ENCODE measurements around the gene MAST3.
A peak's percentile ranks its signal among the peaks of the same experiment; 100 is the strongest.

MAST3 gene

DNA sequence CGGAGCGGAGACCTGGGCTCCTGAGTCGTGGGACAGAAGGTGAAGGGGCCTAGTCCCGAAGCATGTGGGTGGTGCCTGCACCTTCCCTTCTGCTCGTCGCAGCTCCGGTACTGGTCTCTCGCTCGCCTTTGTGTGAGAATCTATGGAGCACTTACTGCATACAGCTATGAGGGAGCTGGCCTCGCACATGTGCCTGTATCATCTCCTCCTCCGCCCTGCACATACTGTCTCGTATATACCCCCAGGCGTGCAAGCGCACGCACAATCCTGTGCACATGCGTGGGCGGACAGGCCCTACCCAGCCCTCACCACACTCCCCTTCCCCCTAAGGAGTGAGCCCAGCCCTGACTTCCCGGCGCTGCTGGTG, 64.0 kb downstream of the MAST3 start:
- no peak for DNase-seq

- DNase-seq, result no peak
Measured at GRCh38 chr19:18164072-18164471, 66.5 kb downstream of the MAST3 start.

DNA sequence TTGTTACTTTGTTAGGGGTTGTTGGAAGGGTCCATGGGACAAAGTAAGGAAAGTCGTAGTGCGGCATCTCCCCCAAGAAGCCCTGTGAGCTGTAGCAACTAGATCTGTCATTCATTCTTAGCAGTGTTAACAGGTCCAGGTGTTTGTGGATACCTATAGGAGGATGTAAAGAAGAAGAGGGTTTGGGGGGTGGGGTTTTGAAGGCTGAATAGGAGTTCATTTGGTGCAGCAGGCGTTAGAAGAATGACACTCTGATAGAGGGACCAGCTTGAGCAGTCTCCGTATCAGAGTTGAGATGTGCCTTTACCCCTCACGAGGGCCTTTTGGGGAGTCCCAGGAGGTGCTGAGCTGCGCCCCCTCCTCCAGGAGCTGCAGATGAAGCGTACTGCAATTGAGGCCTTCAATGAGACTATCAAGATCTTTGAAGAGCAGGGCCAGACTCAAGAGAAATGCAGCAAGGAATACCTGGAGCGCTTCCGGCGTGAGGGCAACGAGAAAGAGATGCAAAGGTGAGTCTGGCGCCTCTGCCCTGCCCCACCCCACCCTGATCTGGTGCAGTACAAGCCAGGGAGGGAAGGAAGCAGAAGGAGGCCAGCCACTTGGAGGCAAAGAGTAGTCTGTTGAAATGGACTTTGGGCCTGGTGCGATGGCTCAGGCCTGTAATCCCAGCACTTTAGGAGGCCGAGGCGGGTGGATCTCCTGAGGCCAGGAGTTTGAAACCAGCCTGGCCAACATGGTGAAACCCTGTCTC, 68.4 kb downstream of the MAST3 start:
- no peak for DNase-seq

DNA sequence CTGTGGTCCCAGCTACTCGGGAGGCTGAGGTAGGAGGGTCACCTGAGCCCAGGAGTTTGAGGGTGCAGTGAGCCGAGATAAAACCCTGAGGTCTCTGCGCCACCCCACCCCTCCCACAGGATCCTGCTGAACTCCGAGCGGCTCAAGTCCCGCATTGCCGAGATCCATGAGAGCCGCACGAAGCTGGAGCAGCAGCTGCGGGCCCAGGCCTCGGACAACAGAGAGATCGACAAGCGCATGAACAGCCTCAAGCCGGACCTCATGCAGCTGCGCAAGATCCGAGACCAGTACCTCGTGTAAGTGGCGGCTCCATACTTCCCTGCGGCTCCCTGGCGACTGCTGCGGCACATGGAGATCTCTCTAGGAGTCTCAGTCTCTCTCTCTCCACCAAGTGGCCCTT, 69.4 kb downstream of the MAST3 start:
- no peak for DNase-seq

GRCh38 chr19:18167975-18168645, 70.5 kb downstream of the MAST3 start:
- no peak for DNase-seq

DNA sequence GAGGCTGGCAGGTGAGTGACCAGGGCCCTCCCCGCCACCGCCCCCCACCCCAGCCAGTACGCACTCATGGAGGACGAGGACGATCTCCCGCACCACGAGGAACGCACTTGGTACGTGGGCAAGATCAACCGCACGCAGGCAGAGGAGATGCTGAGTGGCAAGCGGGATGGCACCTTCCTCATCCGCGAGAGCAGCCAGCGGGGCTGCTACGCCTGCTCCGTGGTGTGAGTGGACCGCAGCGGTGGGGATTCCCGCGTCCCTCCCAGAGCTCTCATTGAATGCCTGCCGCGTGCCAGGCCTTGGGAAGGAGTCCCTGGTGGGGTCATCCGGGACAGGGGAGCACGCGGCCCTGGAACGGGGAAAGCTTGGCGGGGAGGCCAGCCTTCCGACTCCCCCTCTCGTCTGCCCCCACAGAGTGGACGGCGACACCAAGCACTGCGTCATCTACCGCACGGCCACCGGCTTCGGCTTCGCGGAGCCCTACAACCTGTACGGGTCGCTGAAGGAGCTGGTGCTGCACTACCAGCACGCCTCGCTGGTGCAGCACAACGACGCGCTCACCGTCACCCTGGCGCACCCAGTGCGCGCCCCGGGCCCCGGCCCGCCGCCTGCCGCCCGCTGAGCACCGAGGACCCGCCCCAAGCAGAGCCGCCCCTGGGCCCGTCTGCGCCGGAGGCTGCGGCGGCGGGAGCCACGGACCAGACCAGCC, 71.2 kb downstream of the MAST3 start:
- DNase-seq, result no peak

DNA sequence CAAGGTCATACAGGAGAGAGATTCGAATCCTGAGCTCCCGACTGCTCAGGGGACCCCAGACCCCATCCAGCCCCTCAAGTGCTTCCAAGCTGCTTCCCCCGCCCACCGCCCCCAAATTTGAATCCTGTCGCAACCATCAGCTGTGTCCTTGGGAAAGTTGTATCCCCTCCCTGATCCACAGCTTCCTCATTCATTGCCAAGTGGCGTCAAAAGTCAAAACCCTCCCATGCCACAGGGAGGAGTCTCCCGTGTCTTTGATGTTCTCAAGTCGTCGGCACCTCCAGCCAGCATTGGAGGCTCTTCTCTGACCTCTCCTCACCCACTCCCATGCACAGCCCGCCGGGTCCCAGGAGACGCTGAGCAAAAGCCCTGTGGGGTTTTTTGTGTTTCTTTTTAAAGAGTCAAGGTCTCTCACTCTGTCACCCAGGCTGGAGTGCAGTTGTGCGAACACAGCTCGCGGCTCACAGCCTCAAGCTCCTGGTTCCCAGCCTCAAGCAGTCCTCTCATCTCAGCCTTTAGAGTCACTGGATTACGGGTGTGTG, 73.2 kb downstream of the MAST3 start:
- DNase-seq, result no peak

- DNase-seq, result no peak
Measured at GRCh38 chr19:18171605-18172327, 74.2 kb downstream of the MAST3 start.

DNA sequence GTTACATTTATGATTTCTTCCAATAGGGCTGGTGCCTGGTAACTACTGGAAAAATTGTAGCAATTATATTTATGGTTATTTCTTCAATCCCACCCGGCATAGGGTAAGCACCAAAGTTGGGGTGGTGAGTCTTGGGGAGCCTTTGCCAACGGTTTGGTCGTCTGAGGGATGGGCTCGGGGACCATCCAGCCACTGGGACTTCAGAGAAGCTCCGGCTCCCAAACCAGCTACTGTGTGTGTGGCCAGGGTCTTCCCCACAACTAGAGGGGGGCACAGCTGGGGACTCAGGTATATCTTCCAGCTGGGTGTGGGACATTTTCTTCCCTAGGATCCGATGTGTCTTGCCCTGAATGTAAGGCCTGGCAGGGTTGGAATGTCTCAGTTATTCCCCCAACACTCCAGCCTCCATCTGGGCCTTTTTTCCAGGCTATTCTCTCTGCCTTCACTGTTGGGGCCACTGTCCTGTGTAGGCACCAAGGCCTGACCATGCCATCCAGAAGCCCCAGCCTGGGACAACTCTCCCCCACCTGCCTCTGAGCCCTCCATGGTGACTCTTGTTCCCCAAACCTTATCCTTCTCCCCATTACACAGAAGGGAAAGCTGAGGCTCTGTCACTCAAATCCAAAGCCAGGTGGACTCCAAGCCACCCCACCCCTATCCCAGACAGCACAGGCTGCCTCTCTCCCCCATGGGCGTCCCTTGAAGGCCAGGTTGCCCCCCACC, 74.9 kb downstream of the MAST3 start:
- no peak for DNase-seq

GRCh38 chr19:18173054-18173571, 75.5 kb downstream of the MAST3 start:
- DNase-seq, result no peak

DNA sequence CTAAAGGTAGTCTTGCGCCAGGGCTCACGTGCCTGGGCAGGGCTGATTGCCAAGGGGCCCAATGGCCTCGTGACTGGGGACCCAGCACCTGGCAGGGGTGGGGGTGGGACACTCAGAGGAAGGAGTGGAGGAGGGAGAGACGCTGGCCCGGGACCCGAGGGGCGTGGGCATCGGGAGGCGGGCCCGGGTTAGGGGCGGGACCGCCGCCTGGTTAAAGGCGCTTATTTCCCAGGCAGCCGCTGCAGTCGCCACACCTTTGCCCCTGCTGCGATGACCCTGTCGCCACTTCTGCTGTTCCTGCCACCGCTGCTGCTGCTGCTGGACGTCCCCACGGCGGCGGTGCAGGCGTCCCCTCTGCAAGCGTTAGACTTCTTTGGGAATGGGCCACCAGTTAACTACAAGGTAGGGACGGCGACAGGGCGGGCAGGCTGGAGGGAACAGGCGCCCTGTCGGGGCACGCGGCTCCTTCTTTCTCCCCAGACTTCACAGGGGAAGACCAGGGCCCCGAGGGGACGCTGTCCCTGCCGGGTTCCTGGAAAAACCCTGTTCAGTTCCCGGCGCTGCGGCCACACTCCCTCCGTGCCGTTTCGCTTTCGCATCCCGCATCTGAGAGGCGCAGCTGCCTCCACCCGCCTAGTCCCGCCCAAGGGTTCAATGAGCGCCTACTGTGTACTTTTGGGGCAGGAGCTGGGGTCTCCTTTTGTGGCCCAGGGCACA, 76.2 kb downstream of the MAST3 start, which contains the start of gene IFI30:
Gene IFI30, plus strand, starts transcription at position 242 of the 717 bp plus-strand sequence. Its CDS starts 29 bp downstream, at position 271.
- peak; percentile 88 to 89 for DNase-seq

DNA sequence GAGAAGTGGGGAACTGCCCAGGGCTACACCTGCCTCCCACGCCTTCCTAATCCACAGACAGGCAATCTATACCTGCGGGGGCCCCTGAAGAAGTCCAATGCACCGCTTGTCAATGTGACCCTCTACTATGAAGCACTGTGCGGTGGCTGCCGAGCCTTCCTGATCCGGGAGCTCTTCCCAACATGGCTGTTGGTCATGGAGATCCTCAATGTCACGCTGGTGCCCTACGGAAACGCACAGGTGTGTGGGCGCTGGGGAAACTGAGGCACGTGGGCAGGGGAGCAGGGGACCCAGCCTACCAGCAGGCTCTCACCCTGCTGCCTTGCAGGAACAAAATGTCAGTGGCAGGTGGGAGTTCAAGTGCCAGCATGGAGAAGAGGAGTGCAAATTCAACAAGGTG, 77.4 kb downstream of the MAST3 start:
- no peak for DNase-seq

DNA sequence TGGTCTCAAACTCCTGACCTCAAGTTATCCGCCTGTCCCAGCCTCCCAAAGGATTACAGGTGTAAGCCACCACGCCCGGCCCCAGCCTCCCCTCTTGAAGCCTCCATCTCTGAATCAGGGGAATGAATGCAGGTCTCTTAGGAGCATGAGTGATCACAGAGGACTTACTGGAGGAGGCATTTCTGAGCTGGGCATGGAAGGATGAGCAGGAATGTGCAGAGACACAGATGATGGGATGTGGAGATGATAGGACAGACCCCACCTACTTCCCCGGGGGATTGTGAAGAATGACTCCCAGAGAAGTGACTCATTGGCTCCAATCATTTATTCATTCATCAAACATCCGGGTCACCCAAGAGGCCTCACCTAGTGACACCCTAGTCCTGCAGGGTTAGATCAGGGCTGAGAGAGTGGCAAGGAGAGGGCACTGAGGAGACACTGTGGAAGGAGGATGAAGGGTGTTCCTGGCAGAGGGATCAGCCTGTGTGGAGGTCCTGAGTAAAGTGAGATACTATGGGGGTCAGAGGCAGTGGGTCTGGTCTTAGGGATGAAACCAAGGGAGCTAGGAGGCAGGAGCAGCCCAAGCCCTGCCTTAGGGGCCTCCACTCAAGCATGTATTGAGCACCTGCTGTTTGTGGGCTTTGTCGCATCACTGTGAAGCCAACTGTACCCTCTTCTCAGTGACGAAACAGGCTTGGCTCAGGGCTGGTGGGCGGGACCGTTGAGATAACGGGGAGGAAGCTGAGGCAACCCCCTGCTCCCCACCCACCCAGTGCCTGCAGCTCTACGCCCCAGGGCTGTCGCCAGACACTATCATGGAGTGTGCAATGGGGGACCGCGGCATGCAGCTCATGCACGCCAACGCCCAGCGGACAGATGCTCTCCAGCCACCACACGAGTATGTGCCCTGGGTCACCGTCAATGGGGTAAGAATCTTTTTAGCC, 79.1 kb downstream of the MAST3 start:
- DNase-seq, result no peak

DNA sequence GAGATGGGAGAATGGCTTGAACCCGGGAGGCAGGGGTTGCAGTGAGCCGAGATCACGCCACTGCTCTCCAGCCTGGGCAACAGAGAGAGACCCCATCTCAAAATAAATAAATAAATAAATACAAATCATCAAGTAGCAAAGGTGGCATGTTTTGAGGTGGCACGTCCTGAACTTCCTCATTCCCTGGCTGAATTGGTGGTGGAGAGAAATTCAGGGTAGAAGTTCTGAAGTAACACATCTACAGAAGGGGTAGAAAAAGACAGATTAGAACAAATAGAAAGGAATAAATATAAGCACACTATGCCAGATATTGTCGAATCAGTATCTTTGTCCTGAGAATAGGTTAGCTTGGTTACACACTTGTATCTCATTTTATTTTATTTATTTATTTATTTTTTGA, 82.4 kb downstream of the MAST3 start:
- no peak for DNase-seq

DNA sequence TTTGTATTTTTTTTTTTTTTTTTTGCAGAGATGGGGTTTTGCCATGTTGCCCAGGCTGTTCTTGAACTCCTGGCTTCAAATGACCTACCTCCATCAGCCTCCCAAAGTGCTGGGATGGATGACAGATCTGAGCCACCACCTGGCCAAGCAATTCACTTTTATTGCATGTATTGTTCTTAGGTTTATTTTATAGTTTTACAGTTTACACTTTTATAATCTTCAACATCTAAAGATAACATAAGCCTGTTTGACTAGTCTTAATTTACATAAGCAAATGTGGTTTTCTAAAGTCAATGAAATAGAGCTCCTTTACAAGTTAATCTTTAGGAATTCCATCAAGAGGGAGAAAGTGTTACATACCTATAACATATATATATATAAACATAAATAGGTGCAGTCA, 86.0 kb downstream of the MAST3 start:
- DNase-seq, result no peak

DNA sequence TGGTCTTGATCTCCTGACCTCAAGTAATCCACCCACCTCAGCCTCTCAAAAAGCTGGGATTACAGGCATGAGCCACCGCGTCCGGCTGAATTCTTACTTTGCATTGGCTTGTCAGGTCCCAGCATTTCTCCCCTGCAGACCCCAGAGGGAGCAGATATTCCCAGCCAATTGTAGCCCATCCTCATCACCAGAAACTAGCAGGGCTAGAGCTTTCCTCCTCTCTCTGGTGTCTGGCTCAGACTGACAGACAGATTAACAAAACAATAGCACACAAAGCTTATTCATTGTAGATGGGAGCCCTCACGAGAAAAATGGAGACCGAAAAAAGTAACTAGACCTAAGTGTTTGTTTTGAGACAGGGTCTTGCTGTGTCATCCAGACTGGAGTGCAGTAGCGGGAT, 88.0 kb downstream of the MAST3 start:
- DNase-seq, result no peak

DNA sequence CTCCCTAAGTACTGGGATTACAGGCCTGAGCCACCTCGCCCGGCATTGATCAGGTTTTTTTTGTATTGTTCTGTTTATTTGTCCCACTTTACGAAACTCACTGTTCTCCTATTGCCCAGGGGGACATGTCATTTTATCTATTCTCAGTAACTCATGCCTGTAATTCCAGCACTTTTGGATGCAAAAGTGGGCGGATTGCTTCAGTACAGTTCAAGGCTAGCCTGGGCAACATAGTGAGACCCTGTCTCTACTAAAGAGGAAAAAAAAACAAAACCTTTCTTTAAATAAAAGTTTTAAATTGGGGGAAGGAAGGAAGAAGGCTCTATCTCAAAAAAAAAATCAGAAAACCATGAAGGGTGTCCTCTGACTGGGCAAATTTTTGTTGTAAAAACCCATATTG, 92.7 kb downstream of the MAST3 start:
- DNase-seq, result no peak

GRCh38 chr19:18191640-18192062, 94.1 kb downstream of the MAST3 start:
- no peak for DNase-seq

DNA sequence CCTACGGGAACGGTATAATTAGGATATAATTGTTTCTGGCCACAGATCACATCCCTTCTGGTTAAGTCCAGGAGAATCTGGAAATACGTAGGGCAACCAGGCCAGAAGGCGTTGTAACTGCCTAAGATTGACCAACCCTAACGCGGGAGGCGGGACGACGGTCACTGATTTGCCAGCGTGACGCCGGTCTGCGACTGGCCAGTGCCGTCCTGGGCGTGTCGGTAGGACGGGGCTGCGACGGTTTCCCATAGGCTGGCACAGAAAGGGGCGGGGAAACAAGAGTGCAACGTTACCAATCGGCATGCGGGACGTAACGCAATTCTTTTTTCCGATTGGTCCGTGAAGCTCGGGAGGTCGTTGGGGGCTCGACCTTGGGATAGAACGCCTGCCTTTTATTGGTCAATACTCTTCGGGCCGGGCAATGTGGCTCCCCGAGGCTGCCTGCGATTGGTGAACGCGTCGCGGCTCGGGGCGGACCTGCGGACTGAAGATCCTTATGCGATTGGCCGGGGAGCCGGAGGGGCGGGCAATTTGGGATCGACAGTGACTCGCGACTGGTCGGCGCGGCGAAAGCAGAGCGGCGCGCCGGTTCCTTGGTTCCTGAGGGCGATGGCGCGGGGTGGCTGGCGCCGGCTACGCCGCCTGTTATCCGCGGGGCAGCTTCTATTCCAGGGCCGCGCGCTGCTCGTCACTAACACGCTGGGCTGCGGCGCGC, 95.3 kb downstream of the MAST3 start, which contains the start of gene MPV17L2:
Gene MPV17L2, plus strand, starts transcription at position 546 of the 715 bp plus-strand sequence. Its CDS starts 64 bp downstream, at position 610.
- DNase-seq, result peak; percentile 99 to 100

All from NCI-H2081 (cell line).